HepG2 (cell line): ENCODE results near the gene CCDC196. TPM values are rescaled to one million over a fixed set of nuclear protein-coding genes. Genes with fewer than 3 reads are reported as not detected.

Source experiments
- NFIB ChIP-seq: sonication (generic); formaldehyde crosslinking; IDR thresholded peaks from 2 replicates; pipeline ENCODE4 v1.9.0; 2021; ENCODE audit warnings: missing genetic modification reagents, mild to moderate bottlenecking, borderline replicate concordance
- polyA plus RNA-seq, 8 experiments: library from polyadenylated mRNA; depleted of rRNA in 3 of 8; stranded (reverse) in 7 of 8; unstranded in 1 of 8; fragments of >200 nt; fragmentation: Illumina TruSeq in 4 of 8; extraction: Trizol in 4 of 8; gene quantifications; 2 replicates each; pipeline versions ENCODE4 v1.2.1 to v1.2.3, GENCODE V29; 2011 to 2016; ENCODE audit warnings: low read depth in 4 of 8, missing spikeins in 1 of 8, mixed read lengths in 1 of 8; ENCODE audit not compliant: insufficient read depth in 1 of 8
- total RNA-seq, 5 experiments: library from RNA; depleted of rRNA; stranded (reverse); fragments of >200 nt; fragmentation: Illumina TruSeq; extraction: Trizol; gene quantifications; 2 replicates each; pipeline ENCODE4 v1.2.3, GENCODE V29; 2016; ENCODE audit warnings: low read depth in 1 of 5
- TF ChIP-seq, protein P1 (sequence below): sonication (generic); formaldehyde crosslinking; IDR thresholded peaks from 2 replicates; pipeline ENCODE4 v1.9.0; 2021; ENCODE audit warnings: mild to moderate bottlenecking, missing genetic modification reagents
- TF ChIP-seq, protein P2 (sequence below): sonication (generic); formaldehyde crosslinking; IDR thresholded peaks from 2 replicates; pipeline ENCODE4 v1.4.0; 2020; ENCODE audit warnings: missing genetic modification reagents

Gene CCDC196
- total and polyA plus RNA-seq, 2 of the 13 experiments (the other 11 are each of a cell fraction or from before 2014, with no cell fraction given) = not detected

GRCh38 chr14:66487164-66487563, 993 bp downstream of the CCDC196 start (continued):
- TF ChIP-seq, protein P1, sequence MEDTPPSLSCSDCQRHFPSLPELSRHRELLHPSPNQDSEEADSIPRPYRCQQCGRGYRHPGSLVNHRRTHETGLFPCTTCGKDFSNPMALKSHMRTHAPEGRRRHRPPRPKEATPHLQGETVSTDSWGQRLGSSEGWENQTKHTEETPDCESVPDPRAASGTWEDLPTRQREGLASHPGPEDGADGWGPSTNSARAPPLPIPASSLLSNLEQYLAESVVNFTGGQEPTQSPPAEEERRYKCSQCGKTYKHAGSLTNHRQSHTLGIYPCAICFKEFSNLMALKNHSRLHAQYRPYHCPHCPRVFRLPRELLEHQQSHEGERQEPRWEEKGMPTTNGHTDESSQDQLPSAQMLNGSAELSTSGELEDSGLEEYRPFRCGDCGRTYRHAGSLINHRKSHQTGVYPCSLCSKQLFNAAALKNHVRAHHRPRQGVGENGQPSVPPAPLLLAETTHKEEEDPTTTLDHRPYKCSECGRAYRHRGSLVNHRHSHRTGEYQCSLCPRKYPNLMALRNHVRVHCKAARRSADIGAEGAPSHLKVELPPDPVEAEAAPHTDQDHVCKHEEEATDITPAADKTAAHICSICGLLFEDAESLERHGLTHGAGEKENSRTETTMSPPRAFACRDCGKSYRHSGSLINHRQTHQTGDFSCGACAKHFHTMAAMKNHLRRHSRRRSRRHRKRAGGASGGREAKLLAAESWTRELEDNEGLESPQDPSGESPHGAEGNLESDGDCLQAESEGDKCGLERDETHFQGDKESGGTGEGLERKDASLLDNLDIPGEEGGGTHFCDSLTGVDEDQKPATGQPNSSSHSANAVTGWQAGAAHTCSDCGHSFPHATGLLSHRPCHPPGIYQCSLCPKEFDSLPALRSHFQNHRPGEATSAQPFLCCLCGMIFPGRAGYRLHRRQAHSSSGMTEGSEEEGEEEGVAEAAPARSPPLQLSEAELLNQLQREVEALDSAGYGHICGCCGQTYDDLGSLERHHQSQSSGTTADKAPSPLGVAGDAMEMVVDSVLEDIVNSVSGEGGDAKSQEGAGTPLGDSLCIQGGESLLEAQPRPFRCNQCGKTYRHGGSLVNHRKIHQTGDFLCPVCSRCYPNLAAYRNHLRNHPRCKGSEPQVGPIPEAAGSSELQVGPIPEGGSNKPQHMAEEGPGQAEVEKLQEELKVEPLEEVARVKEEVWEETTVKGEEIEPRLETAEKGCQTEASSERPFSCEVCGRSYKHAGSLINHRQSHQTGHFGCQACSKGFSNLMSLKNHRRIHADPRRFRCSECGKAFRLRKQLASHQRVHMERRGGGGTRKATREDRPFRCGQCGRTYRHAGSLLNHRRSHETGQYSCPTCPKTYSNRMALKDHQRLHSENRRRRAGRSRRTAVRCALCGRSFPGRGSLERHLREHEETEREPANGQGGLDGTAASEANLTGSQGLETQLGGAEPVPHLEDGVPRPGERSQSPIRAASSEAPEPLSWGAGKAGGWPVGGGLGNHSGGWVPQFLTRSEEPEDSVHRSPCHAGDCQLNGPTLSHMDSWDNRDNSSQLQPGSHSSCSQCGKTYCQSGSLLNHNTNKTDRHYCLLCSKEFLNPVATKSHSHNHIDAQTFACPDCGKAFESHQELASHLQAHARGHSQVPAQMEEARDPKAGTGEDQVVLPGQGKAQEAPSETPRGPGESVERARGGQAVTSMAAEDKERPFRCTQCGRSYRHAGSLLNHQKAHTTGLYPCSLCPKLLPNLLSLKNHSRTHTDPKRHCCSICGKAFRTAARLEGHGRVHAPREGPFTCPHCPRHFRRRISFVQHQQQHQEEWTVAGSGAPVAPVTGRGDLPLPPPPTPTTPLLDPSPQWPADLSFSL = no peak
- TF ChIP-seq, protein P2, sequence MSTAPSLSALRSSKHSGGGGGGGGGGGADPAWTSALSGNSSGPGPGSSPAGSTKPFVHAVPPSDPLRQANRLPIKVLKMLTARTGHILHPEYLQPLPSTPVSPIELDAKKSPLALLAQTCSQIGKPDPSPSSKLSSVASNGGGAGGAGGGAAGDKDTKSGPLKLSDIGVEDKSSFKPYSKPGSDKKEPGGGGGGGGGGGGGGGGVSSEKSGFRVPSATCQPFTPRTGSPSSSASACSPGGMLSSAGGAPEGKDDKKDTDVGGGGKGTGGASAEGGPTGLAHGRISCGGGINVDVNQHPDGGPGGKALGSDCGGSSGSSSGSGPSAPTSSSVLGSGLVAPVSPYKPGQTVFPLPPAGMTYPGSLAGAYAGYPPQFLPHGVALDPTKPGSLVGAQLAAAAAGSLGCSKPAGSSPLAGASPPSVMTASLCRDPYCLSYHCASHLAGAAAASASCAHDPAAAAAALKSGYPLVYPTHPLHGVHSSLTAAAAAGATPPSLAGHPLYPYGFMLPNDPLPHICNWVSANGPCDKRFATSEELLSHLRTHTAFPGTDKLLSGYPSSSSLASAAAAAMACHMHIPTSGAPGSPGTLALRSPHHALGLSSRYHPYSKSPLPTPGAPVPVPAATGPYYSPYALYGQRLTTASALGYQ (CRISPR knock-in tag) = no peak
- no peak for TF ChIP-seq NFIB (CRISPR knock-in tag)
